GM19455 (cell line): Measurements from ENCODE around the gene FAF1.

Experiments
- ATAC-seq: cut with Tn5 transposase; IDR thresholded peaks from one replicate; pipeline ENCODE4 v1.9.1; 2021; ENCODE audit not compliant: unreplicated experiment

The FAF1 gene

GRCh38 chr1:50651476-50652263 lies 308.4 kb downstream of the FAF1 start:
- no peak for ATAC-seq

DNA sequence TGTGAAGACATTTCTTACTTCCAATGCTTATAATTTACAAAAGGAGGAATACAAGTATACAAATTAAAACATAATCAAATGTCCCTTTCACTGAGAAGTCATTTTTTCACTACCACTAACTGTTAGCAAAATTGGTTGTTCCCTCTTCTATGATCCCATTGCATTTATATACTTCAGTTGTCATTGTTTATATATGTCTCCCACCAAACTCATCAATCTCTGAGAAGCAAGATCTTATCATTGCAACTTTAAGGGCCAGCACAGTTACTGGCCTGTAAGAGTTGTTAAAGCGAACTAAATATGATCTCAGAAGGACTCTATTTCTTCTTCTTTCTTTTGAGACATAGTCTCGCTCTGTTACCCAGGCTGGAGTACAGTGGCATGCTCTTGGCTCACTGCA lies 313.5 kb downstream of the FAF1 start:
- no peak for ATAC-seq

DNA sequence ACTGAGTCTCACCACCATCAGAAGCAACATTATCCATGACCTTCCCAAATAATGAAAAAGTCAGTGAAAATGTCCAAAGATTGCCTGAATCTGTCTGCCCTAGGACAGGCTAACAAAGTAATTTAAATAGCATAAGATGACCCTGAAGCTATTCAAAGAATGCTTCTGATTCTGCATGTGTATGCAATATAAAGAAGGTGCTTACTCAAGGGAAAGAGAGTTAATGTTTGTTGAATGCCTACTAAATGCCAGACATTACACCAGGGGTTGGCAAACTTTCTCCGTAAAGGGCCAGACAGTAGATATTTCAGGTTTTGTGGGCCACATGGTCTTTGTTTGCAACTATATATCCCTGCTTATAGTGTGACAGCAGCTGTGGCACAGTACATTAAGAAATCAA lies 314.9 kb downstream of the FAF1 start:
- ATAC-seq, result no peak

DNA sequence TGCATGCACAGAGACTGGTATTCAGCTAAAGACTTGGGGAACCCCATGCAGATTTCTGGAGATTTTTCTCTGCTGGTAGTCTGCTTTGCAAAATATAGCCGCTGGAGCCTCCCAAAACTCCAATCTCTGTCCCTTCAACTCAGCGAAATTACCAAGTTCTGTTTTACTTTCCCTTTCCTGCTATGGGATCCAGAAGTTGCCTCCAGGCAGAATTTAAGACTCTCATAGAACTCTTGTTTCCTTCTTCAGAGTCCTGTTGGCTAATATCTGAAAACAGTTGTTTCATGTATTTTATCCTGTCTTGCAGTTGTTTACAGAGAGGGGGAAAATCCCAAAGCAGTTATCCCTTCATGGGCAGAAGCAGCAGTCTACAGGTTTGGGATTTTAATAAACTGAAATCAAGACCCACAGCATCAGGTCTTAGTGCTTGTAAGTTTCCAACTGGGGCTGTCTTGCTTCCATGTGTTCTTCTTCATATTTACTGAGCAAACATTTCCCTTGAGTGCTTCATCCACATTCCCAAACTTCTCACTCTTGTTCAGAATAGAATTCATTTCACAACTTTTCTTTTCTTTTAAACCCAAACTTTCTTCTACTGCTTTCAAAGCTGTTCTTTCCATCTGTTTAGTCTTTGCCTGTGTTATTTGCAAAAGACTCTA lies 315.5 kb downstream of the FAF1 start:
- no peak for ATAC-seq

GRCh38 chr1:50637460-50637859 lies 322.6 kb downstream of the FAF1 start:
- ATAC-seq, result no peak

DNA sequence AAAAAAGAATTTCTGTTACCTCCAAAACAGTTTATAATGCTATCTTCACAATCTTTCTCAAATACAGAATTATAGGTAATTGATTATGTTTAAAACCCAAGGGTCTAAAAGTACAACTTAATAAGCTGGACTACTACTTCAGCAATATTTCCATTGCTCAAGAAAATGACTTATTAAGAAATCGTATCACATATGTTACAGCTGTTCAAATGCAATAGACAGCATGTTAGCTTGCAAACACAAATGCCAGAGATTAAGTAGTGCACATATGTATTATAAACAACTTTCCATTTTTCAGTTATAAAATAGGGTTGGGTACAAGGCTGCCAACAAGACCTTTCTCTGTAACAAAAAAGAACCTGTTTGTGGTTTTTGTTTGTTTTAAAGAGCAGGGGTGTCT lies 325.8 kb downstream of the FAF1 start:
- no peak for ATAC-seq

- no peak for ATAC-seq
These were observed 326.6 kb downstream of the FAF1 start for GRCh38 chr1:50633465-50633864.

DNA sequence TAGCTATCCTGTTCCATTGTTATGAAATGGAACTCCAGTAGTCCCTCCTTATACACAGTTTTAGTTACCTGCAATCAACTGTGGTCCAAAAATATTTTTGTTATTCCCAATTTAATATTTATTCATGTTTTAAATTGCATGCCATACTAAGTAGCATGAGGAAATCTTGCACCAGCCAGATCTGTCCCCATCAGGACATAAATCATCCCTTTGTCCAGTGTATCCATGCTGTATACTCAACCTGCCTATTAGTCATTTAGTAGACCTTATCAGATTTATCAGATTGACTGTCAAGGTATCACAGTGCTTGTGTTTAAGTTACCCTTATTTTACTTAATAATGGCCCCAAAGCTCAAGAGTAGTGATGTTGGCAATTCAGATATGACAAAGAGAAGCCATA lies 328.9 kb downstream of the FAF1 start:
- ATAC-seq, result no peak

DNA sequence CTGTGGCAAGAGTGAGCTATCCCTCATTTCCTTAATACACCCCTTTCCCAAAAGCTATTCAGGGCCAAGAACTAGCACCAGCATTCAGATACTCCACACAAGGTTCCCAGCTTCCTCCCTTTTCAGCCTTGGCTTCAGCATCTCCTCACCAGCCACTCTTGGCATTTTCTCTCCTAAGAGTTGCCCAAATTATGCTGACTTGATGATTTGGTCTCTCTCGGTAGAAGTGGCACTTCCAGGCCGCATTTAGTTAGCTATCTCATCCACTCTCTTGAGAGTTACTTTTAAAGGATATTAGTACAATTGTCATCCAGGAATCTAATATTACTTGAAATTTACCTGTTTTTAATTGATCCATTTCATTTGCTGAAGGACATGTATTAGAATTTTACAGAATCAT lies 337.8 kb downstream of the FAF1 start:
- no peak for ATAC-seq

GRCh38 chr1:50620680-50621329 lies 339.3 kb downstream of the FAF1 start:
- no peak for ATAC-seq

DNA sequence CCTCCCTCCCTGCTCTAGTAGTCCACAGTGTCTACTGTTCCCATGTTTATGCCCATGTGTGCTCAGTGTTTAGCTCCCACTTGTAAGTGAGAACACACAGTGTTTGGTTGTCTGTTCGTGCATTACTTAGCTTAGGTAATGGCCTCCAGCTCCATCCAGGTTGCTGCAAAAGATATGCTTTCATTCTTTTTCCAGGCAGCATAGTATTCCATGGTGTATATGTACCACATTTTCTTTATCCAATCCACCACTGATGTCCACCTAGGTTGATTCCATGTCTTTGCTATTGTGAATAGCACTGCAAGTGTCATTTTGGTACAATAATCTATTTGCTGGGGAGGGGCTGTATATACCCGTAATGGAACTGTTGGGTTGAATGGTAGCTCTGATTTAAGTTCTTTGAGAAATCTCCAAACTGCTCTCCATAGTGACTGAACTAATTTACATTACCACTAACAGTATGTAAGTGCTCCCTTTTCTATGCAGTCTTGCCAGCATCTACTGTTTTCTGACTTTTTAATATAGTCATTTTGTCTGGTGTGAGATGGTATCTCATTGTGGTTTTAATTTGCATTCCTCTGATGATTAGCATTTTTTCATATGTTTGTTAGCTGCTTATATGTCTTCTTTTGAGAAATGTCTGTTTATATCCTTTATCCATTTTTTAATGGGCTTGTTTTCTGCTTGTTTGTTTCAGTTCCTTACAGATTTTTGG lies 344.9 kb downstream of the FAF1 start:
- ATAC-seq, result no peak

GRCh38 chr1:50611675-50612074 lies 348.4 kb downstream of the FAF1 start:
- ATAC-seq, result no peak

DNA sequence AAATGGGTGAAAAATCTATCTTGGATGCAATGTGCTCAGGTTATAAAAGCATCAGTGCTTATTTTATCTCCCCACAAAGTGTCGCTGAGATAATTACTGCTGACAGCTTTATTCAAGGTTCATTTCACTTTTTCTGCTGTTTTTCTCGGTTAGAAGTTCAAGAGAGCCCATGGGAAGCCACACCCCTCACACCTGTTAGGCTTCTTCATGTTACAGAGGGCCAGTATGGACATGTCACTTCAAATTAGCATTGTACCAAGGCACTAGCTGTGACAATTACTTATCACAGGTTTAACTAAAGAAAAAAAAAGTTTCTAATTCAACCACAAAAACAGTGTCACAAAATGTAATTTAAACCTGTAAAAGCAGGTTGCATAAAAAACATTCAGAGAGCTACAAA lies 349.5 kb downstream of the FAF1 start:
- no peak for ATAC-seq

DNA sequence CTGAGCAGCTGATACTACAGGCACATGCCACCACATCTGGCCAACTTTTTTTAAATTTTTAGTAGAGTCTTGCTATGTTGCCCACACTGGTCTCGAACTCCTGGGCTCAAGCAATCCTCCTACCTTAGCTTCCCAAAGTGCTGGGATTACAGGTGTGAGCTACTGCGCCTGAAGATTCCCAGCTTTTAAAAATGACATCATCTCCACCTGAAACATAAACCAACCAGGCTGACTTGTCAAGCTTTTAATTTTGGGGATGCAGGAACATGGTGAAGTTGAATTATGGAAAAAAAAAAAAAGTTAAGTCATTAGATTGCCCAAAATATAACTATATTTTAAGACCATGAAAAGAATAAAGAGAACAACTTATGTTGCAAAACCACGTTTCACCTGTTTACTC lies 350.6 kb downstream of the FAF1 start:
- ATAC-seq, result no peak

DNA sequence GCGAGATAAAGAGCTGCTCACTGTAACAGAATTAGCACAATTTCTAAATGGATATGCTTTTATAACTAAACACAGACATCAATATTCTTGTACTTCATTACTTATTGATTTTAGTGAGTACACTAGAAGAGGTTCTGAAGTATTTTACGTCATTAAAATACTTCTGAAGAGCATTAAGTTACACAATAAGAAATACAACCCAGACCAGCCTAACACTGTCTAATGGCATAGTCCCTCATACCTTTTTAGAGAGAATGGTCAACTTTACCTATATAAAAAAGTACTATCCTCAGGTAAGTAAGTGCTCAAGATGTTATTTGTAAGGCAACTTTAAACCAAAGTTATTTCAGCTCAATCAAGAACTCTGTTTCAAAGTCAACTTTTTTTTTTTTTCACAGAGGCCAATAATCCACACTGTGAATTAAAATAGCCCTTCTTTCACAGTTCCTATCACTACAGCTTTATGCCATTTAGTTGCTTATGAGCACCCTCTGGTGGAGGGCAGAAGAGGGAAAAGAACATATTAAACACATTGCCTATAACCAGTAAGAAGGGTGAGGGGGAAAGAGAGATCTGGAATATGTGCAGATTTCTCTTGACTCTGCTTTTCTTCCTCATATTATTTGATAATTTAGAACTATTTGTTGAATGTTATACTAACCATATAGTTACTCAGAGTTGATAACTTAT lies 354.7 kb downstream of the FAF1 start:
- no peak for ATAC-seq

DNA sequence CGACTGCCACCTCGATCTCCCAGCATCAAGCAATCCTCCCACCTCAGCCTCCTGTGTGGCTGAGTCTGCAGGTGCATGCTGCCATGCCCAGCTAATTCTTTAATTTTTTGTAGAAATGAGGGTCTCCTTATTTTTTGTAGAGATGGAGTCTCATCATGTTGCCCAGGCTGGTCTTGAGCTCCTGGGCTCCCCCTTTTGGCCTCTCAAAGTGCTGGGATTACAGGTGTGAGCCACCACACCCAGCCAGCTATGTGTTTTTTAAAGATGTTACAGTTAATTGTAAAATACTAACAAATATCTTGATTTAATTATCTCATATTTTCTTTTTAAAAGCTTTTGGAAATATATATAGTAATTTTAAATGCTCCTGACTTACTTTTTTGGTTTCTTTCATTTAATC lies 355.5 kb downstream of the FAF1 start:
- ATAC-seq, result no peak

DNA sequence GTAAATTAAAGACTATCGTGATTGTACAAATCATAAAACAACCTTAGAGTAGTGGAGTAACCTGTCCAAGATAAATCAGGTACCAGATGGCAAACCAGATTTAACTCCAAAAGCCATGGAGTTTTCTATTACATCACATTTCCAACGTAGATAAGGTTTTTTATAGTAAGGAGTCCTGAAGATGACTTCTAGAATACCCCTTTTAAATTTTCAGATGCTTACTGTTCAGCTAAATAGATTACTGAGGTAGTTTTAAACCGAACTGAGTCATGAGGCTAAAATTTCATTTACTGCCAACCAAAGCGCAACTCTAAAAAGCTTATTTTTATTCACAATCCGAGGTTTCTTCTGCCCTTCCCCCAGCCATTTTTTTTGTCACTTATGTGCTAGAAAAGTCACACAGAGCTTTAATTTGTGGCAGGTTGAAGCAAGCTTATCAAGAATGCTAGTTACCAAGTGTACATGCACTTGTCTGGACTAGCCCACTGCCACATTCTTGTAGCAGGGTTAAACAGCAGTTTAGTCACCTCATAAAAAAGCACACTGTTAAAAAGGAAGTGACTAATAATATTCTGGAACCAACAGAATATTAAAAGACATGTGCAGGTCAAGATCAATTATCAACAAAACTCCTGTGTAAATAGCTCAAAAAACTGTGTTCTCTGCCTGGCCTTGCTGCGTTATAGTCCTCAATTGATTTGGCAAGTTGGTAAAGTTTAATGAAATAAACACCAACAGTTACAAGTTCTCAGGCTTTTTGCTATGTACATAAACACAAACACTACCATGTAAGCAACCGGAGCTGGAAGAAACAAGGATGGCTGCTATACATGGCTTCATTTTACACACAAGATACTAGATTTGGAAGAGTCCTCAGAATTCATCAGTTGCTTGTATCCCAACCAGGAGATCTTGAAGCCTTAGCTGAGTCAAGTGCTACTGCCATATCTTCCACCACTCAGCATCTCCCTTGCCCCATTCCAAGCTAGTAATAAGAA lies 356.5 kb downstream of the FAF1 start:
- no peak for ATAC-seq

GRCh38 chr1:50599546-50599945 lies 360.5 kb downstream of the FAF1 start:
- ATAC-seq, result no peak

GRCh38 chr1:50595874-50596273 lies 364.2 kb downstream of the FAF1 start:
- ATAC-seq, result no peak

GRCh38 chr1:50593515-50593914 lies 366.6 kb downstream of the FAF1 start:
- ATAC-seq, result no peak
